Myometrial cell (primary cell): ENCODE measurements around the gene STPG3. TPM values are rescaled to one million over a fixed set of nuclear protein-coding genes. Genes with fewer than 3 reads are reported as not detected.

Experiments used
- total RNA-seq: library from RNA; depleted of rRNA; stranded (reverse); fragments of >200 nt; gene quantifications from 2 replicates; pipeline ENCODE4 v1.2.3, GENCODE V29; 2015

Gene STPG3
- total RNA-seq: not detected in 2 replicates

GRCh38 chr9:137251194-137251461, at the start of gene STPG3:
Gene STPG3, plus strand, starts transcription at chr9:137251286. Its CDS starts 1 bp downstream, at chr9:137251287.

DNA sequence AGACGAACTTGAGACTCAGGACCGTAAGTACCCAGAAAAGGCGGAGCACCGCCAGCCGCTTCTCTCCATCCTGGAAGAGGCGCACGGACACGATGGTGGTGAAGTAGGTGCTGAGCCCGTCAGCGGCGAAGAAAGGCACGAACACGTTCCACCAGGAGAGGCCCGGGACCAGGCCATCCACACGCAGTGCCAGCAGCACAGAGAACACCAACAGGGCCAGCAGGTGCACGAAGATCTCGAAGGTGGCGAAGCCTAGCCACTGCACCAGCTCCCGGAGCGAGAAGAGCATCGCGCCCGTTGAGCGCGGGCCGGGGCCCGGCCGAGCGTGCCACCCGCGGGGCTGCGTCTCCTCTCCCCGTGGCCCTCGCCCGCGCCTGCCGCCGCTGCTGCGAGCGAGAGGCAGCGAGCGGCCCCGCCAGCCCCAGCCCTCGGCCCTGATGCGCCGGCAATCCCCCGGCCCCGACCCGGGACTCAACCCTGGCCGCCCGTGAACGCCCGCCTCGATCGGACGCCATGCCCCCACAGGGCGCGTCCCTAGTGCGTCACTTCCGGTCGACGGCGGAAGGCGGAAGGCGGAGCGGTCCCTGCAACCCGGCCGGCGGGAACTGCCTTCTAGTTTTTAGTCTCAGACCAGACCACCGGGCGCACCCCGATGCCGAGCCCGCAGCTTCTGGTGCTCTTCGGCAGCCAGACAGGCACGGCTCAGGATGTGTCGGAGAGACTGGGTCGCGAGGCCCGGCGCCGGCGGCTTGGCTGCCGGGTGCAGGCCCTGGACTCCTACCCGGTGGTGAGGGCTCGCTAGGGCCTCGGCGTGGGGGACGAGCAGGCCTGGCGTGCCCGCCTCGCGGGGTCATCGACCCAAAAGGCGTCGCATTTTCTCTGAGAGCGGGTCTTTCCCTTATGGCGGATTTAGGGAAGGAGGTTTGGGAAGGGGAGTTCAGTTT, 45.7 kb upstream of the STPG3 start, which contains the start of the genes NDOR1 and TMEM203:
Gene NDOR1, plus strand, starts transcription at position 575 of the 944 bp plus-strand sequence. Its CDS starts 78 bp downstream, at position 653.
Gene TMEM203, minus strand, starts transcription at position 523 of the 944 bp plus-strand sequence. Its CDS starts 234 bp downstream, at position 289.

GRCh38 chr9:137222190-137223077, 28.7 kb upstream of the STPG3 start, which contains the start of gene RNF208:
Gene RNF208, minus strand, starts transcription at chr9:137222240. Its CDS starts 1,028 bp downstream, at chr9:137221212.

DNA sequence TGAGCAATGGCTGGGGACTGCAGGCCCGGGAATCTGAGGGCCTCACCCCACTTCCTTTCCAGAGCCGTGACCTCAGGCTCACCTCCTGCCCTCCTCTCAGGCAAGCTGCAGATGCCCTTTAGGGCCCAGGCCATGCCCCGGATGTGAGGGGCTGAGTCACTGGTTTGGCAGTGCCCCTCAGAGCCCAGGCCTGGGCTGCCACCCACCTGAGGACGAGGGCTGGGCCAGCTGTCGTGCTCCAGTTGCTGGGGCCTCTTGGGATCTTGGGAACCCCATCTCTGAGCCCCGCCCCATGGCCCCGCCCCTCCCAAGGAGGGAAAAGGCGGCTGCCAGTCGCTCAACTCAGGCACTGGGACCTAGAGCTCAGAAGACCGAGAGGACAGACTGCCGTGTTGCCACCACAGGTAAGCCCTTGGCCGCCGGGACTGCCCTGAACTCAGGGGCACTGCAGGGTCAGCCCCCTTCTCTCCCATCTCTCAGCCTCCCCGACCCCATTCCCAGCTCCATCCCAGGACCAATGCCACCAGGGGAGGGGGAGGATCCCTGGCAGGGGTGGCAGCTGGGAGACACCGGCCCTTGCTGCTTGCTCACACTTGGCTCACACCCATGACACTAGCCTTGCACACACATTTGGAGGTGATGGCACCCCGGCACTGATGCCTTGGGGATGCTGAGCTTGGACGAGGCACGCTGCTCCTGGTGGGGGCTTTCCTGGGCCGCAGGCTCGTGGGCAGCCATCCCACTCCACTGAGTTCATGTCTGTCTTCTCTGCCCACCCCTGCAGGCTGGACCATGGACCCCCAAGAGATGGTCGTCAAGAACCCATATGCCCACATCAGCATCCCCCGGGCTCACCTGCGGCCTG, 26.0 kb upstream of the STPG3 start, which contains the start of gene CYSRT1:
Gene CYSRT1, plus strand, starts transcription at position 345 of the 865 bp plus-strand sequence. Its CDS starts 448 bp downstream, at position 793.

GRCh38 chr9:137227054-137227852, 23.8 kb upstream of the STPG3 start, which contains the start of gene RNF224:
Gene RNF224, plus strand, starts transcription at chr9:137227502. Its CDS starts 834 bp downstream, at chr9:137228336.

DNA sequence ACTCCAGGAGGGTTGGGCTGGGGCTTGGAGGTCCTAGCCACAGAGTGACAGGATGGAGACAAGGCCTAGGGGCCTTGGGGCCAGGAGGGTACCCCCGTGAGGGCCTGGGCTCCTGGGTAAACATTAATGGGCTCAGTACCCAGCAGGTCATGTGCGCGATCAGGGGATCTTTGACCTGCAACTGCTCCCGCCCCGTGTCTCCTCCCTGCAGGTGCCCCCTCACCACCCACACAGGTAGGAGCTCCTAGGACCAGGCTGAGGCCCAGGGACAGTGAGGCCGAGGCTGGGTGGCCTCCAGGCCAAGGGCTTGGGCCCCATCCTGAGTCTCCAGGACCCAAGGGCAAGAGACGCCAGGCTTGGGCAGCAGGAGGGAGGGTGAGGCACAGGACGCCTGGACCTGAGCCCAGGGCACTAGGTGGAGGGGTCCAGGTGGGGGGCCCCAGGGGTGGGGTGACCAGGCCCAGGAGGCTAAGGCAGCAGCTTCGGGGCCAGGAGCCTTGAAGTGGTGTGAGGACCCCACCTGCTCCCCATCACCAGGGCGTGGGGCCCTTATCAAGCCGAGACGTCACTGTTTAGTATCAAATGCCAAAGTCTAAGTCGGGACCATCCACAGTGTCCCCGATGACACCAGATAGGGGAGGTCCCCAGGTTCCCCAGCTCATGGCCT, 20.2 kb upstream of the STPG3 start, which contains the start of gene SLC34A3:
Gene SLC34A3, plus strand, starts transcription at position 197 of the 667 bp plus-strand sequence. CDS start 802 bp downstream, outside the sequence.

DNA sequence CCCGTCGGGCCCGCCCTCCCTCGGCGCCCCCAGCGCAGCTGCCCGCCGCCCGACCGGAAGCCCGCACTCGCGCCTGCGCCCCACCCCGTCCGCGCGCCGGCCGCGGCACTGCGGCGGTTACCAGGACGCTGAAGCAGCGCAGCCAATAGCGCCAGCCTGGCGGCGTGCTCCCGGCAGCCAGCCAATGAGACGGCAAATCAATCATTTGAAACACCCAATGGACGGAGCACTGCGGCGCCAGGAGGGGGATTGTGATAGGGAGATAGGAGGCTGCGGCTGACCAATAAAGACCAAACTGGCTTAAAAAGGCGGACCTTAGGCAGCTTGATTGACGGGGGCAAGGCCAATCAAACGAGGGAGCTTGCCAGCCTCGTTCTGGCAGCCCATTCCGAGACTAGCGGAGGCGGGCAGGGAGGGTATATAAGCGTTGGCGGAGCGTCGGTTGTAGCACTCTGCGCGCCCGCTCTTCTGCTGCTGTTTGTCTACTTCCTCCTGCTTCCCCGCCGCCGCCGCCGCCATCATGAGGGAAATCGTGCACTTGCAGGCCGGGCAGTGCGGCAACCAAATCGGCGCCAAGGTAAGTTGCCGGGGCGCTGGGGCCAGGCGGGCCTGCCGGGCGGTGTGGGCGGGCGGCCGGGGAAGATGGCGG, 10.1 kb upstream of the STPG3 start, which contains the start of gene TUBB4B:
Gene TUBB4B, plus strand, starts transcription at position 447 of the 649 bp plus-strand sequence. Its CDS starts 74 bp downstream, at position 521.

GRCh38 chr9:137254624-137255447, 3.8 kb downstream of the STPG3 start, which contains the start of gene NELFB:
Gene NELFB, plus strand, starts transcription at chr9:137255327.

DNA sequence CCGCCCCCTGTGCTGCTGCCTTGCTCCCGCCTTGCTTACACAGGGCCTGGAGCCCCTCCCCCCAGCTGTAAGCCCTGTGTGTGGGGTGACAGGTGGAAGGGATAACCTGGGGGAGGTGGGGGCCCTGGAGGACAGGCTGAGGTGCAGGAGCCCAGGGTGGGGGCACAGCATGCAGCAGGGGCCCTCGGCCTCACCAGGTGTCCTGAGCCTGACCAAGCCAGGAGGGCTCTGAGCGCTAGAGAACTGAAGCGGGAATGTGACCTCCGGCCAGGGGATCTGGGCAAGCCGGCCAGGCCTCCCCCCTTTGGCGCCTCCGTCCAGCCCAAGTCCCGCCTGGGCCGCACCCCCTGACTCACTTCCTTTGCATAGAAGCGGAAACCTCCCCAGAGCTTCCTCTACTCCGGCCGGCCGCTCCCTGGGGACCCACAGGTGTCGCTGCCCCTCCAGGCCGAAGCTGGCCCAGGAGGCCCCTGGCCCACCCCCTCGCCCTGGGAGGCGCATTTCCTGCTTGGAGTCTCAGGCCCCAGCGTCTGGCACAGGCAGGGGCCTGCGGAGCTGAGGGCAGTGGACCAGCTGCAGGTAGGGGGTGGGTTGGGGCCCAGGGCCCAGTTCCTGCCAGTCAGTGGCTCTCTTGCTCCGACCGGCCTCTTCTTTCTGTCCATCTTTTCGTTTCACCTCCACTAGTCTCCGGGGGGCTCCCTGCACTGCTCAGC, 26.4 kb downstream of the STPG3 start, which contains the start of gene TOR4A:
Gene TOR4A, plus strand, starts transcription at position 398 of the 713 bp plus-strand sequence. CDS start 964 bp downstream, outside the sequence.

GRCh38 chr9:137302118-137302448, 51.0 kb downstream of the STPG3 start, which contains the start of gene NRARP:
Gene NRARP, minus strand, starts transcription at chr9:137302271. Its CDS starts 343 bp downstream, at chr9:137301928.

Other genes with a start within 250 kb of the STPG3 start
- 12.8 and 52.2 TPM in 2 replicates for gene ABCA2, start 223.0 kb upstream of the STPG3 start, total RNA-seq
- not detected in 2 replicates for gene FUT7, start 219.2 kb upstream of the STPG3 start, total RNA-seq
- gene NPDC1, start 205.1 kb upstream of the STPG3 start, total RNA-seq: 24.2 and 27.3 TPM in 2 replicates
- 0.58 TPM in 1 of 2 replicates, not detected in the other for gene ENTPD2, start 197.2 kb upstream of the STPG3 start, total RNA-seq
- gene SAPCD2, start 180.7 kb upstream of the STPG3 start, total RNA-seq: 17.3 and 17.5 TPM in 2 replicates
- 4.6 and 5.5 TPM in 2 replicates for gene UAP1L1, start 173.8 kb upstream of the STPG3 start, total RNA-seq
- 122 and 133 TPM in 2 replicates for gene MAN1B1, start 164.3 kb upstream of the STPG3 start, total RNA-seq
- 62.6 and 81.0 TPM in 2 replicates for gene DPP7, start 136.6 kb upstream of the STPG3 start, total RNA-seq
- not detected in 2 replicates for gene GRIN1, start 112.1 kb upstream of the STPG3 start, total RNA-seq
- not detected in 2 replicates for gene LRRC26, start 81.2 kb upstream of the STPG3 start, total RNA-seq
- gene TMEM210, start 79.2 kb upstream of the STPG3 start, total RNA-seq: not detected in 2 replicates
- gene ANAPC2, start 62.7 kb upstream of the STPG3 start, total RNA-seq: 10.7 and 16.3 TPM in 2 replicates
- 69.1 and 154 TPM in 2 replicates for gene SSNA1, start 62.6 kb upstream of the STPG3 start, total RNA-seq
- 9.2 and 14.7 TPM in 2 replicates for gene TPRN, start 50.5 kb upstream of the STPG3 start, total RNA-seq
- 36.5 and 50.7 TPM in 2 replicates for gene TMEM203, start 45.6 kb upstream of the STPG3 start, total RNA-seq
- 12.4 and 19.0 TPM in 2 replicates for gene NDOR1, start 45.6 kb upstream of the STPG3 start, total RNA-seq
- gene RNF208, start 29.0 kb upstream of the STPG3 start, total RNA-seq: not detected in 2 replicates
- 2.3 and 2.8 TPM in 2 replicates for gene CYSRT1, start 26.1 kb upstream of the STPG3 start, total RNA-seq
- gene RNF224, start 23.8 kb upstream of the STPG3 start, total RNA-seq: not detected in 2 replicates
- not detected in 2 replicates for gene SLC34A3, start 20.4 kb upstream of the STPG3 start, total RNA-seq
- 798 and 901 TPM in 2 replicates for gene TUBB4B, start 10.0 kb upstream of the STPG3 start, total RNA-seq
- gene NELFB, start 4.0 kb downstream of the STPG3 start, total RNA-seq: 55.5 and 60.5 TPM in 2 replicates
- 51.3 and 58.7 TPM in 2 replicates for gene TOR4A, start 26.4 kb downstream of the STPG3 start, total RNA-seq
- gene NRARP, start 51.0 kb downstream of the STPG3 start, total RNA-seq: 0.18 TPM in 1 of 2 replicates, not detected in the other
- gene EXD3, start 171.9 kb downstream of the STPG3 start, total RNA-seq: 7.3 and 22.8 TPM in 2 replicates
- gene NOXA1, start 172.1 kb downstream of the STPG3 start, total RNA-seq: 0.18 TPM in 1 of 2 replicates, not detected in the other
- 0.86 TPM in 1 of 2 replicates, not detected in the other for gene ENTPD8, start 190.1 kb downstream of the STPG3 start, total RNA-seq
- 39.5 and 45.0 TPM in 2 replicates for gene NSMF, start 208.0 kb downstream of the STPG3 start, total RNA-seq